Frontal cortex (tissue), 4 donors: ENCODE results near the gene PCDHA13. TPM values are rescaled to one million over a fixed set of nuclear protein-coding genes. Genes with fewer than 3 reads are reported as not detected.
"Not testable (repeated sequence)": the region's sequence is repeated elsewhere in the genome, so short reads cannot be mapped to it uniquely, and the experiment has no call there.

ENCODE experiments used
- DNase-seq, 2 donors: peaks; one replicate each; pipeline ENCODE4 v3.0.0; 2012; ENCODE audit warnings: low spot score in 2 of 2
- FAIRE-seq: peaks from 2 replicates; lab custom pipeline; 2012; peaks lifted over from hg19 to GRCh38; lab: Jason Lieb, UNC
- total RNA-seq: library from RNA; depleted of rRNA; stranded (reverse); fragments of >200 nt; gene quantifications from one replicate; pipeline ENCODE4 v1.2.3, GENCODE V29; 2014
- donor health status: control.
- donor health status: control.
- donor health status: control.

Gene PCDHA13
- total RNA-seq, 1 donor from 2014 or later, result 13.5 TPM

- peak in 1 of 2 donors; percentile 52 for DNase-seq
- FAIRE-seq, result no peak
Measured at GRCh38 chr5:140868721-140869554, 13.0 kb upstream of the PCDHA13 start, which contains the start of gene PCDHA11. TSS of gene PCDHA11 (plus strand) at chr5:140868957. CDS start at chr5:140869104, 147 bp downstream.

- no peak for FAIRE-seq
- DNase-seq, result peak; percentile 27 to 55
Measured at GRCh38 chr5:140869555-140869886, 12.4 kb upstream of the PCDHA13 start.

- FAIRE-seq, result no peak
- DNase-seq, result no peak
Measured at GRCh38 chr5:140870221-140871201, 11.4 kb upstream of the PCDHA13 start.

- DNase-seq (no peak), FAIRE-seq (no peak)
Measured at GRCh38 chr5:140875085-140876065, 6.5 kb upstream of the PCDHA13 start, which contains the start of gene PCDHA12. TSS of gene PCDHA12 (plus strand) at chr5:140875308. CDS start at chr5:140875473, 165 bp downstream.

GRCh38 chr5:140876541-140877261, 5.2 kb upstream of the PCDHA13 start:
- not testable (repeated sequence) for FAIRE-seq

GRCh38 chr5:140877262-140877581, 4.7 kb upstream of the PCDHA13 start:
- DNase-seq (no peak), FAIRE-seq (no peak)

More at GRCh38 chr5:140876541-140877261, 5.2 kb upstream of the PCDHA13 start:
- DNase-seq, result not testable (repeated sequence)

GRCh38 chr5:140882591-140882899, 621 bp downstream of the PCDHA13 start:
- DNase-seq, result peak; percentile 33 to 56
- FAIRE-seq, result no peak

- DNase-seq (no peak), FAIRE-seq (no peak)
Measured at GRCh38 chr5:140883373-140883772, 1.4 kb downstream of the PCDHA13 start.

- DNase-seq (no peak), FAIRE-seq (no peak)
Measured at GRCh38 chr5:140883927-140884697, 2.2 kb downstream of the PCDHA13 start.

GRCh38 chr5:140916325-140916724, 34.4 kb downstream of the PCDHA13 start:
- DNase-seq, result no peak
- no peak for FAIRE-seq

GRCh38 chr5:140923601-140924000, 41.7 kb downstream of the PCDHA13 start:
- no peak for DNase-seq
- FAIRE-seq, result no peak

- no peak for FAIRE-seq
- DNase-seq, result peak in 1 of 2 donors; percentile 37
Measured at GRCh38 chr5:140925806-140926442, 44.0 kb downstream of the PCDHA13 start, which contains the start of gene PCDHAC1. TSS of gene PCDHAC1 (plus strand) at chr5:140926299. CDS start at chr5:140926893, 594 bp downstream.

- DNase-seq, result peak; percentile 63 to 77
- no peak for FAIRE-seq
Measured at GRCh38 chr5:140926443-140927227, 44.7 kb downstream of the PCDHA13 start.

GRCh38 chr5:140927228-140927573, 45.3 kb downstream of the PCDHA13 start:
- DNase-seq (no peak), FAIRE-seq (no peak)
